H9 (cell line): ENCODE results near the gene GANAB. TPM values are rescaled to one million over a fixed set of nuclear protein-coding genes. Genes with fewer than 3 reads are reported as not detected.

Experiments used
- DNase-seq: peaks from one replicate; pipeline ENCODE4 v3.0.0-alpha.2; 2017
- H2AFZ ChIP-seq: one replicate; pipeline ENCODE4 v1.6.1; 2013; ENCODE audit warnings: mild to moderate bottlenecking, low read length, control low read depth, moderate library complexity
- H2AK5ac ChIP-seq: 2 replicates; pipeline ENCODE4 v1.6.1; 2013; ENCODE audit warnings: low read length, control low read depth, mixed read lengths; ENCODE audit not compliant: insufficient read length
- H2BK120ac ChIP-seq: one replicate; pipeline ENCODE4 v1.6.1; 2013; ENCODE audit warnings: low read depth, mild to moderate bottlenecking, low read length, control low read depth, inconsistent platforms; ENCODE audit not compliant: poor library complexity, severe bottlenecking
- H2BK12ac ChIP-seq: 2 replicates; pipeline ENCODE4 v1.6.1; 2013; ENCODE audit warnings: low read length, control low read depth, mixed read lengths, low read depth; ENCODE audit not compliant: insufficient read length
- H2BK15ac ChIP-seq: 2 replicates; pipeline ENCODE4 v1.6.1; 2013; ENCODE audit warnings: low read depth, low read length, control low read depth
- H2BK20ac ChIP-seq: one replicate; pipeline ENCODE4 v1.6.1; 2013; ENCODE audit warnings: low read depth, mild to moderate bottlenecking, low read length, control low read depth, inconsistent platforms; ENCODE audit not compliant: poor library complexity, severe bottlenecking
- H2BK5ac ChIP-seq: 2 replicates; pipeline ENCODE4 v1.6.1; 2013; ENCODE audit warnings: low read length, control low read depth, mixed read lengths; ENCODE audit not compliant: insufficient read length
- H3K14ac ChIP-seq: 2 replicates; pipeline ENCODE4 v1.6.1; 2013; ENCODE audit warnings: low read length, control low read depth; ENCODE audit not compliant: insufficient read depth
- H3K18ac ChIP-seq: 2 replicates; pipeline ENCODE4 v1.6.1; 2013; ENCODE audit warnings: low read depth, mild to moderate bottlenecking, mixed read lengths, low read length, control low read depth; ENCODE audit not compliant: insufficient read length
- H3K23ac ChIP-seq: 2 replicates; pipeline ENCODE4 v1.6.1; 2013; ENCODE audit warnings: low read length, control low read depth, mixed read lengths, low read depth; ENCODE audit not compliant: insufficient read length
- H3K23me2 ChIP-seq: 2 replicates; pipeline ENCODE4 v1.6.1; 2013; ENCODE audit warnings: low read depth, mild to moderate bottlenecking, mixed read lengths, low read length, control low read depth; ENCODE audit not compliant: insufficient read length, poor library complexity, severe bottlenecking
- H3K27ac ChIP-seq: 2 replicates; pipeline ENCODE4 v1.5.1; 2013; ENCODE audit warnings: low read length, control low read depth, mixed read lengths, low read depth; ENCODE audit not compliant: insufficient read length
- H3K27me3 ChIP-seq: 2 replicates; pipeline ENCODE4 v1.6.1; 2013; ENCODE audit warnings: low read length, control low read depth, inconsistent platforms; ENCODE audit not compliant: insufficient read depth
- H3K4ac ChIP-seq: 2 replicates; pipeline ENCODE4 v1.6.1; 2013; ENCODE audit warnings: low read depth, mild to moderate bottlenecking, control low read depth, inconsistent platforms, low read length, moderate library complexity
- H3K4me1 ChIP-seq: 2 replicates; pipeline ENCODE4 v1.6.1; 2013; ENCODE audit warnings: low read length, control low read depth, inconsistent platforms; ENCODE audit not compliant: insufficient read depth
- H3K4me2 ChIP-seq: 2 replicates; pipeline ENCODE4 v1.6.1; 2013; ENCODE audit warnings: low read length, control low read depth, mixed read lengths; ENCODE audit not compliant: insufficient read length, insufficient read depth
- H3K56ac ChIP-seq: 2 replicates; pipeline ENCODE4 v1.6.1; 2013; ENCODE audit warnings: low read depth, mild to moderate bottlenecking, mixed read lengths, low read length, control low read depth; ENCODE audit not compliant: insufficient read length
- H3K79me1 ChIP-seq: 2 replicates; pipeline ENCODE4 v1.6.1; 2013; ENCODE audit warnings: low read depth, mild to moderate bottlenecking, moderate library complexity, low read length, control low read depth, inconsistent platforms; ENCODE audit not compliant: insufficient read depth, poor library complexity, severe bottlenecking
- H3K79me2 ChIP-seq: 2 replicates; pipeline ENCODE4 v1.6.1; 2013; ENCODE audit warnings: low read length, control low read depth, inconsistent platforms; ENCODE audit not compliant: insufficient read depth
- H3K9ac ChIP-seq: 2 replicates; pipeline ENCODE4 v1.6.1; 2013; ENCODE audit warnings: low read length, control low read depth, mixed read lengths; ENCODE audit not compliant: insufficient read length; ENCODE audit errors: extremely low read depth
- H3K9me3 ChIP-seq: one replicate; pipeline ENCODE4 v1.6.1; 2013; ENCODE audit warnings: low read depth, low read length, inconsistent platforms; ENCODE audit not compliant: control insufficient read depth
- H3T11ph ChIP-seq: one replicate; pipeline ENCODE4 v1.6.1; 2013; ENCODE audit warnings: mild to moderate bottlenecking, low read length, control low read depth, inconsistent platforms
- H4K20me1 ChIP-seq: one replicate; pipeline ENCODE4 v1.6.1; 2013; ENCODE audit not compliant: control insufficient read depth, insufficient read length, insufficient read depth
- H4K5ac ChIP-seq: 2 replicates; pipeline ENCODE4 v1.6.1; 2013; ENCODE audit warnings: low read depth, mild to moderate bottlenecking, mixed read lengths, low read length, control low read depth; ENCODE audit not compliant: insufficient read length
- H4K8ac ChIP-seq: replicated peaks from 2 replicates; pipeline ENCODE4 v1.6.1; 2013; ENCODE audit warnings: low read length, control low read depth, mixed read lengths, low read depth; ENCODE audit not compliant: insufficient read length
- H4K91ac ChIP-seq: 2 replicates; pipeline ENCODE4 v1.6.1; 2013; ENCODE audit warnings: low read depth, mild to moderate bottlenecking, moderate library complexity, mixed read lengths, low read length, control low read depth; ENCODE audit not compliant: insufficient read length
- H3K27ac Mint-ChIP-seq, 3 experiments: 2 replicates in 2 of 3; 3 replicates in 1 of 3; pipeline ENCODE4 v1.8.0; 2020 to 2021; ENCODE audit warnings: mixed read lengths in 3 of 3, mild to moderate bottlenecking in 1 of 3, moderate library complexity in 1 of 3
- H3K27me3 Mint-ChIP-seq: 2 replicates; pipeline ENCODE4 v1.8.0; 2021; ENCODE audit warnings: low read depth, mild to moderate bottlenecking, moderate library complexity, mixed read lengths
- H3K36me3 Mint-ChIP-seq, 3 experiments: 2 replicates in 2 of 3; 3 replicates in 1 of 3; pipeline ENCODE4 v1.8.0; 2020 to 2021; ENCODE audit warnings: low read depth in 3 of 3, mixed read lengths in 3 of 3; ENCODE audit not compliant: insufficient read depth in 1 of 3
- H3K4me1 Mint-ChIP-seq, 2 experiments: 2 replicates each; pipeline ENCODE4 v1.8.0; 2020; ENCODE audit warnings: mixed read lengths in 2 of 2
- H3K4me3 Mint-ChIP-seq, 2 experiments: 2 replicates in 1 of 2; 3 replicates in 1 of 2; pipeline ENCODE4 v1.8.0; 2020 to 2021; ENCODE audit warnings: mild to moderate bottlenecking in 2 of 2, mixed read lengths in 2 of 2, moderate library complexity in 1 of 2
- H3K9me3 Mint-ChIP-seq, 2 experiments: 2 replicates in 1 of 2; 3 replicates in 1 of 2; pipeline ENCODE4 v1.8.0; 2020; ENCODE audit warnings: mild to moderate bottlenecking in 2 of 2, mixed read lengths in 2 of 2, moderate library complexity in 1 of 2
- WGBS: extraction: QIAGEN DNeasy Blood & Tissue Kit; methylation state at CpG from one replicate; pipeline ENCODE4 v1.1.7; 2013; ENCODE audit warnings: missing lambda C conversion rate, low lambda C conversion rate, mixed read lengths; ENCODE audit not compliant: insufficient read length; ENCODE audit errors: extremely low coverage; 5-methylcytosine and 5-hydroxymethylcytosine counted together
- total RNA-seq: library from RNA; stranded (reverse); gene quantifications from 2 replicates; pipeline ENCODE4 v1.2.1, GENCODE V29; 2021
- TF ChIP-seq, protein P1 (sequence below): fragments of 200-600 bp; sonication (generic); conservative IDR thresholded peaks from 3 replicates; pipeline ENCODE4 v1.8.0; 2021; ENCODE audit warnings: antibody characterized with exemption, mild to moderate bottlenecking

GANAB gene
- total RNA-seq, 1 experiment from 2014 or later = 387 TPM

DNA sequence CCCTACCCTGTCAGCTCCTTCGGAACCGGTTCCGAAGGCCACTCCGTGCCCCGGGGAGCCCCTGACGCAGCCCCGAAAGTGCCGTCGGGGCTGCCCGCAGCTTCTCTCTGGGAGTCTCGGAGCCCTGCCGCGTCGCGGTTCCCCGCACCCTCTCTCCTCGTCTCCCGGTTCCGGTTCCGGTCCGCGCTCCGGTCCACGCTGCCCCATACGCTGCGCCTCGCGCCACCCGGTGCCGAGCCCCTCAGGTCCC lies 45.4 kb downstream of the GANAB start:
- Histone ChIP-seq H4K5ac (no peak overlapping the region), H3K4ac (peak overlapping the region; percentile 59; the same call in 1 of the 2 replicates), H4K91ac (peak overlapping the region; percentile 32), H3K27ac (no peak overlapping the region), H3K56ac (no peak overlapping the region), H3K79me1 (no peaks in the 10 kb centered on the region), H3K79me2 (no peaks in the 10 kb centered on the region; the same call in 1 of the 2 replicates), H2BK20ac (no peak overlapping the region), H2BK15ac (no peak overlapping the region), H4K20me1 (peaks cover 2% of the 10 kb centered on the region), H3K23ac (no peak overlapping the region), H3K9me3 (no peaks in the 10 kb centered on the region), H3K9ac (peak overlapping the region; percentile 84), H3K23me2 (peaks cover 4% of the 10 kb centered on the region), H2BK5ac (no peak overlapping the region), H3K4me2 (peak overlapping the region; percentile 71), H2BK120ac (no peak overlapping the region), H3K27me3 (peaks cover 12% of the 10 kb centered on the region; the same call in 1 of the 2 replicates), H3K18ac (peak overlapping the region; percentile 69), H3K4me1 (peaks cover 8% of the 10 kb centered on the region), H3T11ph (no peak overlapping the region), H4K8ac (no peak overlapping the region), H2AK5ac (no peak overlapping the region), H2BK12ac (no peak overlapping the region), H2AFZ (no peak overlapping the region), H3K14ac (peak overlapping the region; percentile 96)
- Mint-ChIP-seq H3K4me3 (peak overlapping the region; percentile 90 to 93), H3K27ac (peak overlapping the region in 2 of 3 experiments; percentile 84 to 86; a peak in 3 of 7 replicates), H3K36me3 (peaks cover 50 to 57% (median 52%) of the 10 kb centered on the region in 3 experiments), H3K27me3 (peaks cover 34% of the 10 kb centered on the region), H3K9me3 (no peaks in the 10 kb centered on the region), H3K4me1 (peaks cover 42 to 57% of the 10 kb centered on the region in 2 experiments)
- whole genome bisulfite sequencing = no CpG with 5 or more reads among the region's 30 CpGs
- TF ChIP-seq, protein P1, sequence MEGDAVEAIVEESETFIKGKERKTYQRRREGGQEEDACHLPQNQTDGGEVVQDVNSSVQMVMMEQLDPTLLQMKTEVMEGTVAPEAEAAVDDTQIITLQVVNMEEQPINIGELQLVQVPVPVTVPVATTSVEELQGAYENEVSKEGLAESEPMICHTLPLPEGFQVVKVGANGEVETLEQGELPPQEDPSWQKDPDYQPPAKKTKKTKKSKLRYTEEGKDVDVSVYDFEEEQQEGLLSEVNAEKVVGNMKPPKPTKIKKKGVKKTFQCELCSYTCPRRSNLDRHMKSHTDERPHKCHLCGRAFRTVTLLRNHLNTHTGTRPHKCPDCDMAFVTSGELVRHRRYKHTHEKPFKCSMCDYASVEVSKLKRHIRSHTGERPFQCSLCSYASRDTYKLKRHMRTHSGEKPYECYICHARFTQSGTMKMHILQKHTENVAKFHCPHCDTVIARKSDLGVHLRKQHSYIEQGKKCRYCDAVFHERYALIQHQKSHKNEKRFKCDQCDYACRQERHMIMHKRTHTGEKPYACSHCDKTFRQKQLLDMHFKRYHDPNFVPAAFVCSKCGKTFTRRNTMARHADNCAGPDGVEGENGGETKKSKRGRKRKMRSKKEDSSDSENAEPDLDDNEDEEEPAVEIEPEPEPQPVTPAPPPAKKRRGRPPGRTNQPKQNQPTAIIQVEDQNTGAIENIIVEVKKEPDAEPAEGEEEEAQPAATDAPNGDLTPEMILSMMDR = no peak
- no peak for DNase-seq
